IPS DF 6.9 (cell line): Measurements from ENCODE around the gene KDM4C.
"Not testable (repeated sequence)": the region's sequence is repeated elsewhere in the genome, so short reads cannot be mapped to it uniquely, and the experiment has no call there.

Experiments used
- DNase-seq: peaks from one replicate; pipeline ENCODE4 v3.0.0-alpha.2; 2013; ENCODE audit warnings: low read depth, low spot score
- H3K27ac ChIP-seq: one replicate; pipeline ENCODE4 v1.5.1; 2013; ENCODE audit warnings: low read length, control low read depth
- H3K27me3 ChIP-seq: 2 replicates; pipeline ENCODE4 v1.6.1; 2013; ENCODE audit warnings: mild to moderate bottlenecking, low read length; ENCODE audit not compliant: control insufficient read depth, insufficient read depth
- H3K36me3 ChIP-seq: 2 replicates; pipeline ENCODE4 v1.6.1; 2013; ENCODE audit warnings: low read length; ENCODE audit not compliant: control insufficient read depth, insufficient read depth
- H3K4me1 ChIP-seq: 2 replicates; pipeline ENCODE4 v1.6.1; 2013; ENCODE audit warnings: low read length; ENCODE audit not compliant: control insufficient read depth, insufficient read depth
- H3K4me3 ChIP-seq: 2 replicates; pipeline ENCODE4 v1.5.1; 2013; ENCODE audit warnings: mild to moderate bottlenecking, low read length
- H3K9me3 ChIP-seq: 2 replicates; pipeline ENCODE4 v1.6.1; 2013; ENCODE audit warnings: low read length, inconsistent platforms; ENCODE audit not compliant: control insufficient read depth, insufficient read depth
- WGBS: extraction: QIAGEN DNeasy Blood & Tissue Kit; methylation state at CpG from one replicate; pipeline ENCODE4 v1.1.7; 2013; ENCODE audit warnings: mixed read lengths, missing lambda C conversion rate; ENCODE audit not compliant: insufficient read length, insufficient coverage; 5-methylcytosine and 5-hydroxymethylcytosine counted together

The KDM4C gene

DNA sequence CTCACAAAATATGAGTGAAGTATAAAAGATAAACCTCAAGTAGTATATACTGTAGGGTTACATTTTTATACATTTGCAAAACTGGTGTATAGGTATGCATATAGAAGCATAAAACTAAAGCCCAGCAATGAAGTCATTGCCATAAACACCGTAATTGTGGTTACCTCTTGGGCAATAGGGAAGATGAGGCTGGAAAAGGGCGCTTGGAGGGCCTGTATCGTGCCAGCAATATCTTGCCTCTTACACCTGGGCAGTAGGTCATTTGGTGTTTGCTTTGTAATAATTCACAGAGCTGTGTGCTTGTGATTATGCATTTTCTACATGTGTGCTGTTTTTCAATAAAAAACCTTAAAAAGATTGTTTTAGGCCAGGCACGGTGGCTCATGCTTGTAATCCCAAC is 45.2 kb downstream of the KDM4C start:
- Histone ChIP-seq H3K4me3 (no peak overlapping the region), H3K4me1 (no peaks in the 10 kb centered on the region), H3K27ac (no peak overlapping the region), H3K36me3 (no peaks in the 10 kb centered on the region; the same call in 1 of the 2 replicates), H3K27me3 (no peaks in the 10 kb centered on the region), H3K9me3 (no peaks in the 10 kb centered on the region)
- DNase-seq, result no peak
- WGBS, result no CpG with 5 or more reads among the region's 4 CpGs

DNA sequence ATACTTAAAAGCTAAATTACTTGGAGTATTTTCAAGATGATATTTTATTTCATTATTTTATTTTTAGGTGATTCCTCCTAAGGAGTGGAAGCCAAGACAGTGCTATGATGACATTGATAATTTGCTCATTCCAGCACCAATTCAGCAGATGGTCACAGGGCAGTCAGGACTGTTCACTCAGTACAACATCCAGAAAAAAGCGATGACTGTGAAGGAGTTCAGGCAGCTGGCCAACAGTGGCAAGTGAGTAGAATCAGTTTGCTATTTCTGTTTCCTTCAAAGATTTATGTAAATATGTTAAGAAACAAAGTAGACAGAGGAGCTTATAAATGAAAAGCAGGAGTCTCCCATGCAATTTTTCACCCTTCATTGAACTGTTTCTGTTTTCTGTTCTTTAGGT is 47.8 kb downstream of the KDM4C start:
- DNase-seq, result no peak
- Histone ChIP-seq H3K27me3 (no peaks in the 10 kb centered on the region), H3K27ac (no peak overlapping the region), H3K4me1 (no peaks in the 10 kb centered on the region), H3K4me3 (no peak overlapping the region), H3K9me3 (no peaks in the 10 kb centered on the region), H3K36me3 (no peaks in the 10 kb centered on the region; the same call in 1 of the 2 replicates)
- no CpG with 5 or more reads among the region's 1 CpG for WGBS

GRCh38 chr9:6806318-6806717 is 48.5 kb downstream of the KDM4C start:
- not testable (repeated sequence) for DNase-seq, H3K4me3 ChIP-seq, H3K27ac ChIP-seq, H3K27me3 ChIP-seq, H3K36me3 ChIP-seq, H3K9me3 ChIP-seq, H3K4me1 ChIP-seq
- no CpG with 5 or more reads among the region's 6 CpGs for WGBS

DNA sequence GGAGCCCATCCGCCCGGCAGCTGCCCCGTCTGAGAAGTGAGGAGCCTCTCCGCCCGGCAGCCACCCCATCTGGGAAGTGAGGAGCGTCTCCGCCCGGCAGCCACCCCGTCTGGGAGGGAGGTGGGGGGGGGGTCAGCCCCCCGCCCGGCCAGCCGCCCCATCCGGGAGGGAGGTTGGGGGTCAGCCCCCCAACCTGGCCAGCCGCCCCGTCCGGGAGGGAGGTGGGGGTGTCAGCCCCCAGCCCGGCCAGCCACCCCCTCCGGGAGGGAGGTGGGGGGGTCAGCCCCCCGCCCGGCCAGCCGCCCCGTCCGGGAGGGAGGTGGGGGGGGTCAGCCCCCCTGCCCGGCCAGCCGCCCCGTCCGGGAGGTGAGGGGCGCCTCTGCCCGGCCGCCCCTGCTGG is 49.9 kb downstream of the KDM4C start:
- not testable (repeated sequence) for H3K4me1 ChIP-seq, H3K9me3 ChIP-seq, H3K27me3 ChIP-seq, H3K4me3 ChIP-seq, H3K27ac ChIP-seq, DNase-seq, H3K36me3 ChIP-seq
- WGBS, result no CpG with 5 or more reads among the region's 30 CpGs

DNA sequence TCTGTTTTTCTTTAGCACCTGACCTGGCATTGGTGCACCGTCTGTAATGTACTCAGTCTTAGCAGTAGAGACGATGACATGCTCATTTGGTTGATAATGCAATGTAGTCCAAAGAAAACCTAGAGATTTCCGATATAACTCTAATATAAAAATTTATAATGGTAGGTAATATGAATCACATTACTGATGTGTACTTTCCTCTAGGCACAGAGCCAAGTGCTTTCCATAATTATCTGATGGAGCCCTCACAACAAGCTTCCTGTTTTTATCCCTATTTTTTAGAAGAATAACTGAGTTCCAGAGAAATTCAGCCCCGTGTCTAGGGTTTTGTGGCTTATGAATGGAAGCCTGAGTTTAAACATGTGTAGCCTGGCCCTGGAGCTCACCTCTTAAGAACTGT is 53.7 kb downstream of the KDM4C start:
- Histone ChIP-seq H3K27ac (no peak overlapping the region), H3K36me3 (no peaks in the 10 kb centered on the region; the same call in 1 of the 2 replicates)

GRCh38 chr9:6816581-6816980 is 58.8 kb downstream of the KDM4C start:
- no CpG with 5 or more reads among the region's 3 CpGs for WGBS
- DNase-seq, result no peak
- peaks cover 6% of the 10 kb centered on the region; the same call in 1 of the 2 replicates for H3K4me1 ChIP-seq
- H3K27me3 ChIP-seq, result no peaks in the 10 kb centered on the region
- no peaks in the 10 kb centered on the region; the same call in 1 of the 2 replicates for H3K36me3 ChIP-seq
- no peak overlapping the region for H3K4me3 ChIP-seq
- no peaks in the 10 kb centered on the region for H3K9me3 ChIP-seq
- no peak overlapping the region for H3K27ac ChIP-seq

More for the DNA sequence above, 53.7 kb downstream of the KDM4C start:
- no peak overlapping the region for H3K4me3 ChIP-seq
- DNase-seq, result no peak
- H3K9me3 ChIP-seq, result no peaks in the 10 kb centered on the region
- WGBS, result no CpG with 5 or more reads among the region's 4 CpGs
- no peaks in the 10 kb centered on the region for H3K4me1 ChIP-seq
- no peaks in the 10 kb centered on the region for H3K27me3 ChIP-seq

- no peak for DNase-seq
- Histone ChIP-seq H3K27me3 (no peaks in the 10 kb centered on the region), H3K4me1 (peaks cover 6% of the 10 kb centered on the region; the same call in 1 of the 2 replicates), H3K9me3 (no peaks in the 10 kb centered on the region), H3K4me3 (no peak overlapping the region), H3K27ac (no peak overlapping the region), H3K36me3 (no peaks in the 10 kb centered on the region; the same call in 1 of the 2 replicates)
- no CpG with 5 or more reads among the region's 4 CpGs for WGBS
These were observed 60.6 kb downstream of the KDM4C start for GRCh38 chr9:6818292-6818922.

DNA sequence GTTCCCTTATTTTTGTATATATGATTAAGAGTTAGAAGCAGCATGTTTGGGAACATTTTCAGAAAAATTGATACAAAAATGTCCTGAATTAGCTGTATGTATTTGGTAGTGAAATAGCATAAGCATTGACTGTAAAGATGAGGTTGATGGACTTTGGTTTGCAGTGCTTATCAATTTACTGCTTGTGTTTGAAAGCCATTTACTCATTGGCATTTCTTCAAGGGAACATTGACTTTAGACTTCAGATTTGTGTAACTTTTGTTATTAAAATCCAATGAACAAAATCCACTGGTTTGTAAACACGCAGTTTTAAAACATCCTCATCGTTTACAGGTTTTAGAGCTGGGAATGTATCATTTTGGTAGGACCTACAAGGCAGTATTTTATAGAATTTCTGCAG is 61.3 kb downstream of the KDM4C start:
- Histone ChIP-seq H3K9me3 (no peaks in the 10 kb centered on the region), H3K4me1 (peaks cover 6% of the 10 kb centered on the region; the same call in 1 of the 2 replicates), H3K27me3 (no peaks in the 10 kb centered on the region), H3K27ac (no peak overlapping the region), H3K36me3 (no peaks in the 10 kb centered on the region; the same call in 1 of the 2 replicates), H3K4me3 (no peak overlapping the region)
- no peak for DNase-seq
- no CpG with 5 or more reads among the region's 2 CpGs for WGBS

- peaks cover 6% of the 10 kb centered on the region; the same call in 1 of the 2 replicates for H3K4me1 ChIP-seq
- no peak overlapping the region for H3K4me3 ChIP-seq
- WGBS, result no CpG with 5 or more reads among the region's 3 CpGs
- DNase-seq, result no peak
- no peaks in the 10 kb centered on the region for H3K9me3 ChIP-seq
- no peaks in the 10 kb centered on the region; the same call in 1 of the 2 replicates for H3K36me3 ChIP-seq
- H3K27ac ChIP-seq, result no peak overlapping the region
- no peaks in the 10 kb centered on the region for H3K27me3 ChIP-seq
These were observed 61.8 kb downstream of the KDM4C start for GRCh38 chr9:6819529-6819928.

DNA sequence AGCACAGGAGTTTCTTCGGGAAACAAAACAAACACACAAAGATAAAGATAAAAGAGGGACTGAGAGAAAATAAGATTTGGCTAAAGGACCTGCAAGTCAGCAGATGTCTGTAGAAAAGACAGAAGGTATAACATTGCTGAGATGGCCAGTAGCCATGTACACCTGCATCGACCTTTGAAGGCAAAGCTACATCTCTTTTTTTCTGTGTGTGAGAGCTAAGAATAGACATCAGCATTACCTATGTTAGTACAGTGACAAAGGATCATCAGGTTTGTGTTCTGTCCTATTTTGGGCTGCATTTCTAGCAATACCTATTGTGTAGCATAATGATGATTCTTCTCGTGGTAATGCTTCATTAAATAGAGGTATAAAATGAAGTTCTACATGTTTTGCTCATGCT is 64.9 kb downstream of the KDM4C start:
- Histone ChIP-seq H3K4me3 (no peak overlapping the region), H3K36me3 (no peaks in the 10 kb centered on the region), H3K9me3 (no peaks in the 10 kb centered on the region), H3K27me3 (no peaks in the 10 kb centered on the region), H3K27ac (no peak overlapping the region), H3K4me1 (peaks cover 6% of the 10 kb centered on the region; the same call in 1 of the 2 replicates)
- WGBS, result no CpG with 5 or more reads among the region's 3 CpGs
- DNase-seq, result no peak
